Stimulated activated naive CD8-positive, alpha-beta T cell treated with anti-CD3 and anti-CD28 coated beads, Interleukin-15, Interleukin-2, amounts not matched to agents 100 ng/mL and 50 ng/mL, for 24 hours (primary cell): ENCODE measurements around the gene NMRK1.

Experiments used
- H3K27ac Mint-ChIP-seq: one replicate; pipeline ENCODE4 v1.8.0; 2021; ENCODE audit warnings: mild to moderate bottlenecking, mixed read lengths
- H3K27me3 Mint-ChIP-seq: one replicate; pipeline ENCODE4 v1.8.0; 2021; ENCODE audit warnings: mixed read lengths
- H3K36me3 Mint-ChIP-seq: one replicate; pipeline ENCODE4 v1.8.0; 2021; ENCODE audit warnings: low read depth, mixed read lengths
- H3K4me1 Mint-ChIP-seq: one replicate; pipeline ENCODE4 v1.8.0; 2021; ENCODE audit warnings: low read depth, mixed read lengths
- H3K4me3 Mint-ChIP-seq: one replicate; pipeline ENCODE4 v1.8.0; 2021; ENCODE audit warnings: mild to moderate bottlenecking, mixed read lengths
- H3K9me3 Mint-ChIP-seq: one replicate; pipeline ENCODE4 v1.8.0; 2021; ENCODE audit warnings: mixed read lengths

The NMRK1 gene

GRCh38 chr9:75109210-75109839 is 21.4 kb upstream of the NMRK1 start:
- H3K4me3 Mint-ChIP-seq = no peak overlapping the region
- H3K36me3 Mint-ChIP-seq = peaks cover 13% of the 10 kb centered on the region
- no peaks in the 10 kb centered on the region for H3K27me3 Mint-ChIP-seq
- H3K27ac Mint-ChIP-seq = no peak overlapping the region
- no peaks in the 10 kb centered on the region for H3K9me3 Mint-ChIP-seq
- peaks cover 63% of the 10 kb centered on the region for H3K4me1 Mint-ChIP-seq

GRCh38 chr9:75108571-75108970 is 20.6 kb upstream of the NMRK1 start:
- H3K4me3 Mint-ChIP-seq = no peak overlapping the region
- peak overlapping the region; percentile 28 for H3K27ac Mint-ChIP-seq
- H3K27me3 Mint-ChIP-seq = no peaks in the 10 kb centered on the region
- no peaks in the 10 kb centered on the region for H3K9me3 Mint-ChIP-seq
- peaks cover 13% of the 10 kb centered on the region for H3K36me3 Mint-ChIP-seq
- H3K4me1 Mint-ChIP-seq = peaks cover 57% of the 10 kb centered on the region

- no peaks in the 10 kb centered on the region for H3K9me3 Mint-ChIP-seq
- H3K27me3 Mint-ChIP-seq = no peaks in the 10 kb centered on the region
- peaks cover 57% of the 10 kb centered on the region for H3K4me1 Mint-ChIP-seq
- no peak overlapping the region for H3K27ac Mint-ChIP-seq
- H3K36me3 Mint-ChIP-seq = peaks cover 20% of the 10 kb centered on the region
- H3K4me3 Mint-ChIP-seq = no peak overlapping the region
Measured at GRCh38 chr9:75106857-75107256, 18.9 kb upstream of the NMRK1 start.

- peak overlapping the region; percentile 2 for H3K27ac Mint-ChIP-seq
Measured at GRCh38 chr9:75105841-75106240, 17.9 kb upstream of the NMRK1 start.

GRCh38 chr9:75105019-75105540 is 17.1 kb upstream of the NMRK1 start:
- Mint-ChIP-seq H3K4me1 (peaks cover 59% of the 10 kb centered on the region), H3K9me3 (no peaks in the 10 kb centered on the region), H3K27ac (no peak overlapping the region), H3K27me3 (no peaks in the 10 kb centered on the region), H3K36me3 (peaks cover 20% of the 10 kb centered on the region), H3K4me3 (no peak overlapping the region)

More at GRCh38 chr9:75105841-75106240, 17.9 kb upstream of the NMRK1 start:
- no peaks in the 10 kb centered on the region for H3K27me3 Mint-ChIP-seq
- H3K36me3 Mint-ChIP-seq = peaks cover 20% of the 10 kb centered on the region
- H3K4me3 Mint-ChIP-seq = no peak overlapping the region
- H3K4me1 Mint-ChIP-seq = peaks cover 58% of the 10 kb centered on the region
- no peaks in the 10 kb centered on the region for H3K9me3 Mint-ChIP-seq

GRCh38 chr9:75104607-75105006 is 16.7 kb upstream of the NMRK1 start:
- Mint-ChIP-seq H3K9me3 (no peaks in the 10 kb centered on the region), H3K27ac (no peak overlapping the region), H3K27me3 (no peaks in the 10 kb centered on the region), H3K4me3 (no peak overlapping the region), H3K4me1 (peaks cover 61% of the 10 kb centered on the region), H3K36me3 (peaks cover 20% of the 10 kb centered on the region)

GRCh38 chr9:75102177-75102790 is 14.3 kb upstream of the NMRK1 start:
- H3K9me3 Mint-ChIP-seq = no peaks in the 10 kb centered on the region
- no peaks in the 10 kb centered on the region for H3K27me3 Mint-ChIP-seq
- peaks cover 18% of the 10 kb centered on the region for H3K36me3 Mint-ChIP-seq
- peaks cover 50% of the 10 kb centered on the region for H3K4me1 Mint-ChIP-seq
- H3K4me3 Mint-ChIP-seq = no peak overlapping the region
- no peak overlapping the region for H3K27ac Mint-ChIP-seq

- Mint-ChIP-seq H3K27me3 (no peaks in the 10 kb centered on the region), H3K9me3 (no peaks in the 10 kb centered on the region), H3K27ac (peak overlapping the region; percentile 36), H3K4me1 (peaks cover 55% of the 10 kb centered on the region), H3K4me3 (no peak overlapping the region), H3K36me3 (peaks cover 18% of the 10 kb centered on the region)
Measured at GRCh38 chr9:75101004-75101588, 13.1 kb upstream of the NMRK1 start.

- no peaks in the 10 kb centered on the region for H3K9me3 Mint-ChIP-seq
- H3K27ac Mint-ChIP-seq = no peak overlapping the region
- peaks cover 57% of the 10 kb centered on the region for H3K4me1 Mint-ChIP-seq
- H3K4me3 Mint-ChIP-seq = no peak overlapping the region
- no peaks in the 10 kb centered on the region for H3K27me3 Mint-ChIP-seq
- H3K36me3 Mint-ChIP-seq = peaks cover 5% of the 10 kb centered on the region
Measured at GRCh38 chr9:75096796-75097195, 8.8 kb upstream of the NMRK1 start.

GRCh38 chr9:75092766-75093165 is 4.8 kb upstream of the NMRK1 start:
- Mint-ChIP-seq H3K27me3 (no peaks in the 10 kb centered on the region), H3K4me1 (peaks cover 74% of the 10 kb centered on the region), H3K4me3 (no peak overlapping the region), H3K9me3 (no peaks in the 10 kb centered on the region), H3K36me3 (peaks cover 5% of the 10 kb centered on the region), H3K27ac (peak overlapping the region; percentile 47)

GRCh38 chr9:75090579-75090978 is 2.6 kb upstream of the NMRK1 start:
- Mint-ChIP-seq H3K27me3 (no peaks in the 10 kb centered on the region), H3K36me3 (no peaks in the 10 kb centered on the region), H3K27ac (peak overlapping the region; percentile 26), H3K4me3 (peak overlapping the region; percentile 92), H3K4me1 (peaks cover 80% of the 10 kb centered on the region), H3K9me3 (no peaks in the 10 kb centered on the region)

- peak overlapping the region; percentile 92 for H3K4me3 Mint-ChIP-seq
- H3K4me1 Mint-ChIP-seq = peaks cover 83% of the 10 kb centered on the region
- no peaks in the 10 kb centered on the region for H3K27me3 Mint-ChIP-seq
- H3K27ac Mint-ChIP-seq = peak overlapping the region; percentile 94
- no peaks in the 10 kb centered on the region for H3K36me3 Mint-ChIP-seq
- H3K9me3 Mint-ChIP-seq = no peaks in the 10 kb centered on the region
Measured at GRCh38 chr9:75089373-75089766, 1.4 kb upstream of the NMRK1 start.

GRCh38 chr9:75088646-75089372 is 854 bp upstream of the NMRK1 start:
- peak overlapping the region; percentile 94 for H3K27ac Mint-ChIP-seq
- no peaks in the 10 kb centered on the region for H3K36me3 Mint-ChIP-seq
- no peaks in the 10 kb centered on the region for H3K9me3 Mint-ChIP-seq
- H3K4me1 Mint-ChIP-seq = peaks cover 81% of the 10 kb centered on the region
- no peaks in the 10 kb centered on the region for H3K27me3 Mint-ChIP-seq
- peak overlapping the region; percentile 92 for H3K4me3 Mint-ChIP-seq

- no peaks in the 10 kb centered on the region for H3K9me3 Mint-ChIP-seq
- no peaks in the 10 kb centered on the region for H3K36me3 Mint-ChIP-seq
- no peaks in the 10 kb centered on the region for H3K27me3 Mint-ChIP-seq
- peak overlapping the region; percentile 91 for H3K27ac Mint-ChIP-seq
- peak overlapping the region; percentile 89 for H3K4me3 Mint-ChIP-seq
- H3K4me1 Mint-ChIP-seq = peaks cover 76% of the 10 kb centered on the region
Measured at GRCh38 chr9:75087289-75087823, 599 bp downstream of the NMRK1 start.
